ENCODE data around the gene FAM221B.

FAM221B gene

GRCh38 chr9:35790385-35791296 lies 37.9 kb downstream of the FAM221B start:
- no peak for DNase-seq (ENCODE audit: low read depth)

- no peak for DNase-seq (ENCODE audit: low read depth)
Observed at GRCh38 chr9:35790025-35790384, 38.5 kb downstream of the FAM221B start.

- no peak for DNase-seq (ENCODE audit: low read depth)
Observed at GRCh38 chr9:35789541-35789940, 39.0 kb downstream of the FAM221B start.

GRCh38 chr9:35783418-35783817 lies 45.1 kb downstream of the FAM221B start:
- DNase-seq (ENCODE audit: low read depth): no peak

GRCh38 chr9:35781066-35781465 lies 47.5 kb downstream of the FAM221B start:
- no peak for DNase-seq (ENCODE audit: low read depth)

GRCh38 chr9:35778496-35778895 lies 50.0 kb downstream of the FAM221B start:
- no peak for DNase-seq (ENCODE audit: low read depth)

- DNase-seq (ENCODE audit: low read depth): no peak
Observed at GRCh38 chr9:35776018-35776417, 52.5 kb downstream of the FAM221B start.

GRCh38 chr9:35774907-35775635 lies 53.5 kb downstream of the FAM221B start:
- DNase-seq (ENCODE audit: low read depth): no peak

GRCh38 chr9:35771943-35772342 lies 56.6 kb downstream of the FAM221B start:
- DNase-seq (ENCODE audit: low read depth): no peak

GRCh38 chr9:35771534-35771933 lies 57.0 kb downstream of the FAM221B start:
- no peak for DNase-seq (ENCODE audit: low read depth)

- DNase-seq (ENCODE audit: low read depth): no peak
Observed at GRCh38 chr9:35771075-35771433, 57.5 kb downstream of the FAM221B start.

- no peak for DNase-seq (ENCODE audit: low read depth)
Observed at GRCh38 chr9:35769763-35770162, 58.8 kb downstream of the FAM221B start.

GRCh38 chr9:35767458-35767857 lies 61.1 kb downstream of the FAM221B start:
- DNase-seq (ENCODE audit: low read depth): no peak

- no peak for DNase-seq (ENCODE audit: low read depth)
Observed at GRCh38 chr9:35766997-35767396, 61.5 kb downstream of the FAM221B start.

Measured in stimulated activated CD8-positive, alpha-beta memory T cell treated with anti-CD3 and anti-CD28 coated beads, Interleukin-12 subunit alpha, Interleukin-12 subunit beta, amount 100 ng/mL, for 4 hours (primary cell).